GM23338 (cell line): ENCODE results near the gene ATP13A4. TPM values are rescaled to one million over a fixed set of nuclear protein-coding genes. Genes with fewer than 3 reads are reported as not detected.

Source experiments
- ATAC-seq: fragments of 200-7000 bp; cut with Tn5 transposase; 3 replicates; pipeline ENCODE4 v1.9.1; 2020
- DNase-seq: peaks from one replicate; pipeline ENCODE4 v3.0.0-alpha.2; 2015; ENCODE audit warnings: low spot score
- H2AFZ ChIP-seq: fragments of 200-600 bp; sonication (generic); 2 replicates; pipeline ENCODE4 v1.8.0; 2016; ENCODE audit warnings: antibody characterized with exemption, mild to moderate bottlenecking, moderate library complexity
- H3F3A ChIP-seq: fragments of 200-600 bp; sonication (generic); replicated peaks from 2 replicates; pipeline ENCODE4 v1.8.0; 2017; ENCODE audit warnings: antibody characterized with exemption, mixed run types, low read depth
- H3K27ac ChIP-seq: fragments of 200-600 bp; sonication (generic); 2 replicates; pipeline ENCODE4 v1.6.1; 2016; ENCODE audit warnings: low read depth
- H3K27me3 ChIP-seq: fragments of 200-600 bp; sonication (generic); 2 replicates; pipeline ENCODE4 v1.8.0; 2016; ENCODE audit warnings: mild to moderate bottlenecking, mixed run types, moderate library complexity; ENCODE audit not compliant: insufficient read depth
- H3K36me3 ChIP-seq: fragments of 200-600 bp; sonication (generic); 2 replicates; pipeline ENCODE4 v1.8.0; 2016; ENCODE audit warnings: mild to moderate bottlenecking; ENCODE audit not compliant: insufficient read depth
- H3K4me1 ChIP-seq: fragments of 200-600 bp; sonication (generic); 2 replicates; pipeline ENCODE4 v1.8.0; 2016; ENCODE audit warnings: mild to moderate bottlenecking, moderate library complexity; ENCODE audit not compliant: insufficient read depth
- H3K4me2 ChIP-seq: fragments of 200-600 bp; sonication (generic); 2 replicates; pipeline ENCODE4 v1.7.1; 2017; ENCODE audit warnings: mixed run types
- H3K4me3 ChIP-seq: fragments of 200-600 bp; sonication (generic); 2 replicates; pipeline ENCODE4 v1.6.1; 2016; ENCODE audit warnings: mixed run types
- H3K79me2 ChIP-seq: fragments of 200-600 bp; sonication (generic); replicated peaks from 2 replicates; pipeline ENCODE4 v1.8.0; 2017; ENCODE audit warnings: mild to moderate bottlenecking; ENCODE audit not compliant: insufficient read depth
- H3K9me2 ChIP-seq: fragments of 200-600 bp; sonication (generic); 2 replicates; pipeline ENCODE4 v1.8.0; 2017; ENCODE audit not compliant: insufficient read depth
- H4K20me1 ChIP-seq: fragments of 200-600 bp; sonication (generic); replicated peaks from 2 replicates; pipeline ENCODE4 v1.8.0; 2017; ENCODE audit warnings: mild to moderate bottlenecking; ENCODE audit not compliant: insufficient read depth
- H3K27ac Mint-ChIP-seq: 2 replicates; pipeline ENCODE4 v1.8.0; 2020; ENCODE audit warnings: inconsistent platforms, mild to moderate bottlenecking, moderate library complexity, mixed read lengths
- H3K27me3 Mint-ChIP-seq: 3 replicates; pipeline ENCODE4 v1.8.0; 2022; ENCODE audit warnings: low read depth, mild to moderate bottlenecking, moderate library complexity, mixed read lengths, inconsistent platforms; ENCODE audit not compliant: insufficient read depth, poor library complexity
- H3K36me3 Mint-ChIP-seq: 3 replicates; pipeline ENCODE4 v1.8.0; 2021; ENCODE audit warnings: low read depth, mild to moderate bottlenecking, inconsistent platforms, moderate library complexity, mixed read lengths
- H3K4me1 Mint-ChIP-seq: 3 replicates; pipeline ENCODE4 v1.8.0; 2020; ENCODE audit warnings: mild to moderate bottlenecking, inconsistent platforms, mixed read lengths
- H3K4me3 Mint-ChIP-seq: 3 replicates; pipeline ENCODE4 v1.8.0; 2021; ENCODE audit warnings: moderate library complexity, mild to moderate bottlenecking, inconsistent platforms, mixed read lengths
- H3K9me3 Mint-ChIP-seq: 3 replicates; pipeline ENCODE4 v1.8.0; 2020; ENCODE audit warnings: moderate library complexity, mild to moderate bottlenecking, inconsistent platforms, mixed read lengths
- EZH2 ChIP-seq: fragments of 200-600 bp; sonication (generic); IDR thresholded peaks from one replicate; pipeline ENCODE4 v1.8.0; 2017; ENCODE audit warnings: antibody characterized with exemption, mild to moderate bottlenecking, low read depth; ENCODE audit not compliant: unreplicated experiment
- EZH2phosphoT487 ChIP-seq: fragments of 200-600 bp; sonication (generic); IDR thresholded peaks from one replicate; pipeline ENCODE4 v1.8.1; 2018; ENCODE audit warnings: antibody characterized with exemption; ENCODE audit not compliant: unreplicated experiment
- JUNB ChIP-seq: IDR thresholded peaks from one replicate; pipeline ENCODE4 v1.6.1; 2016; ENCODE audit warnings: antibody characterized with exemption; ENCODE audit not compliant: unreplicated experiment
- NANOG ChIP-seq: IDR thresholded peaks from 2 replicates; pipeline ENCODE4 v1.6.1; 2016; ENCODE audit warnings: antibody characterized with exemption, borderline replicate concordance
- POLR2AphosphoS5 ChIP-seq: IDR thresholded peaks from 2 replicates; pipeline ENCODE4 v1.6.1; 2016; ENCODE audit warnings: antibody characterized with exemption, low read depth
- STAT1 ChIP-seq: IDR thresholded peaks from one replicate; pipeline ENCODE4 v1.6.1; 2016; ENCODE audit warnings: antibody characterized with exemption; ENCODE audit not compliant: unreplicated experiment
- ZNF331 ChIP-seq: fragments of 250-450 bp; sonication (Bioruptor Pico); IDR thresholded peaks from 2 replicates; pipeline ENCODE4 v1.5.0; 2020; ENCODE audit warnings: low read depth, mild to moderate bottlenecking, moderate library complexity
- polyA plus RNA-seq: library from polyadenylated mRNA; unstranded; fragments of >200 nt; fragmentation: Nextera tagmentation; extraction: Ambion mirVana; gene quantifications from 2 replicates; pipeline ENCODE4 v1.2.1, GENCODE V29; 2016
- total RNA-seq: library from RNA; depleted of rRNA; stranded (reverse); fragments of >200 nt; shearing (Covaris generic); gene quantifications from 2 replicates; pipeline ENCODE4 v1.2.3, GENCODE V29; 2014
- TF ChIP-seq, protein P1 (sequence below): fragments of 250-450 bp; sonication (Bioruptor Pico); IDR thresholded peaks from 2 replicates; pipeline ENCODE4 v1.5.0; 2020; ENCODE audit warnings: mild to moderate bottlenecking, moderate library complexity
- TF ChIP-seq, protein P2 (sequence below): IDR thresholded peaks from one replicate; pipeline ENCODE4 v1.6.1; 2018; ENCODE audit warnings: antibody characterized with exemption; ENCODE audit not compliant: unreplicated experiment
- TF ChIP-seq, protein P3 (sequence below), 2 experiments: fragments of 200-600 bp in 1 of 2; sonication (generic) in 1 of 2; conservative IDR thresholded peaks; 2 replicates each; pipeline versions ENCODE4 v1.5.1 to v1.6.1; 2016 to 2017; ENCODE audit warnings: antibody characterized with exemption in 2 of 2, low read depth in 2 of 2, mild to moderate bottlenecking in 2 of 2, moderate library complexity in 1 of 2

Gene ATP13A4
- total and polyA plus RNA-seq, 2 experiments from 2014 or later = not detected

DNA sequence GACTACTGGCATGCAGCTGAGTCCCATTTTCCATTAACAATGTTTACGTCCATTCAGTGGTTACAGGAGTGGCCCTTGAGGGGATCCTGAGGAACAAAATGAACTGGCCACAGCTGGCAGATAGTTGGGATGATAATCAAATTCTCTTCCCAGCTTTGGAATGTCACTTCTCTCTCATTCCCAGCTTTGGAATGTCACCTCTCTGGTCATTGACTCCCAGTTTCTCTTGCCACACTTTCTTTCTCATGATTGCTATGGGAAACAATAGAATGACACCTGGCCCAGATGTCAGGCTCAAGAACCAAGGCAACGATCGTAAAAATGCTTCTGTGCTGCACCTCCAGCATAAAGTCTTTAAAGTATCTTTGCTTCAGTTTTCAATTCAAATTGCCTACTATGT, 34.0 kb downstream of the ATP13A4 start (continued):
- TF ChIP-seq, protein P1, sequence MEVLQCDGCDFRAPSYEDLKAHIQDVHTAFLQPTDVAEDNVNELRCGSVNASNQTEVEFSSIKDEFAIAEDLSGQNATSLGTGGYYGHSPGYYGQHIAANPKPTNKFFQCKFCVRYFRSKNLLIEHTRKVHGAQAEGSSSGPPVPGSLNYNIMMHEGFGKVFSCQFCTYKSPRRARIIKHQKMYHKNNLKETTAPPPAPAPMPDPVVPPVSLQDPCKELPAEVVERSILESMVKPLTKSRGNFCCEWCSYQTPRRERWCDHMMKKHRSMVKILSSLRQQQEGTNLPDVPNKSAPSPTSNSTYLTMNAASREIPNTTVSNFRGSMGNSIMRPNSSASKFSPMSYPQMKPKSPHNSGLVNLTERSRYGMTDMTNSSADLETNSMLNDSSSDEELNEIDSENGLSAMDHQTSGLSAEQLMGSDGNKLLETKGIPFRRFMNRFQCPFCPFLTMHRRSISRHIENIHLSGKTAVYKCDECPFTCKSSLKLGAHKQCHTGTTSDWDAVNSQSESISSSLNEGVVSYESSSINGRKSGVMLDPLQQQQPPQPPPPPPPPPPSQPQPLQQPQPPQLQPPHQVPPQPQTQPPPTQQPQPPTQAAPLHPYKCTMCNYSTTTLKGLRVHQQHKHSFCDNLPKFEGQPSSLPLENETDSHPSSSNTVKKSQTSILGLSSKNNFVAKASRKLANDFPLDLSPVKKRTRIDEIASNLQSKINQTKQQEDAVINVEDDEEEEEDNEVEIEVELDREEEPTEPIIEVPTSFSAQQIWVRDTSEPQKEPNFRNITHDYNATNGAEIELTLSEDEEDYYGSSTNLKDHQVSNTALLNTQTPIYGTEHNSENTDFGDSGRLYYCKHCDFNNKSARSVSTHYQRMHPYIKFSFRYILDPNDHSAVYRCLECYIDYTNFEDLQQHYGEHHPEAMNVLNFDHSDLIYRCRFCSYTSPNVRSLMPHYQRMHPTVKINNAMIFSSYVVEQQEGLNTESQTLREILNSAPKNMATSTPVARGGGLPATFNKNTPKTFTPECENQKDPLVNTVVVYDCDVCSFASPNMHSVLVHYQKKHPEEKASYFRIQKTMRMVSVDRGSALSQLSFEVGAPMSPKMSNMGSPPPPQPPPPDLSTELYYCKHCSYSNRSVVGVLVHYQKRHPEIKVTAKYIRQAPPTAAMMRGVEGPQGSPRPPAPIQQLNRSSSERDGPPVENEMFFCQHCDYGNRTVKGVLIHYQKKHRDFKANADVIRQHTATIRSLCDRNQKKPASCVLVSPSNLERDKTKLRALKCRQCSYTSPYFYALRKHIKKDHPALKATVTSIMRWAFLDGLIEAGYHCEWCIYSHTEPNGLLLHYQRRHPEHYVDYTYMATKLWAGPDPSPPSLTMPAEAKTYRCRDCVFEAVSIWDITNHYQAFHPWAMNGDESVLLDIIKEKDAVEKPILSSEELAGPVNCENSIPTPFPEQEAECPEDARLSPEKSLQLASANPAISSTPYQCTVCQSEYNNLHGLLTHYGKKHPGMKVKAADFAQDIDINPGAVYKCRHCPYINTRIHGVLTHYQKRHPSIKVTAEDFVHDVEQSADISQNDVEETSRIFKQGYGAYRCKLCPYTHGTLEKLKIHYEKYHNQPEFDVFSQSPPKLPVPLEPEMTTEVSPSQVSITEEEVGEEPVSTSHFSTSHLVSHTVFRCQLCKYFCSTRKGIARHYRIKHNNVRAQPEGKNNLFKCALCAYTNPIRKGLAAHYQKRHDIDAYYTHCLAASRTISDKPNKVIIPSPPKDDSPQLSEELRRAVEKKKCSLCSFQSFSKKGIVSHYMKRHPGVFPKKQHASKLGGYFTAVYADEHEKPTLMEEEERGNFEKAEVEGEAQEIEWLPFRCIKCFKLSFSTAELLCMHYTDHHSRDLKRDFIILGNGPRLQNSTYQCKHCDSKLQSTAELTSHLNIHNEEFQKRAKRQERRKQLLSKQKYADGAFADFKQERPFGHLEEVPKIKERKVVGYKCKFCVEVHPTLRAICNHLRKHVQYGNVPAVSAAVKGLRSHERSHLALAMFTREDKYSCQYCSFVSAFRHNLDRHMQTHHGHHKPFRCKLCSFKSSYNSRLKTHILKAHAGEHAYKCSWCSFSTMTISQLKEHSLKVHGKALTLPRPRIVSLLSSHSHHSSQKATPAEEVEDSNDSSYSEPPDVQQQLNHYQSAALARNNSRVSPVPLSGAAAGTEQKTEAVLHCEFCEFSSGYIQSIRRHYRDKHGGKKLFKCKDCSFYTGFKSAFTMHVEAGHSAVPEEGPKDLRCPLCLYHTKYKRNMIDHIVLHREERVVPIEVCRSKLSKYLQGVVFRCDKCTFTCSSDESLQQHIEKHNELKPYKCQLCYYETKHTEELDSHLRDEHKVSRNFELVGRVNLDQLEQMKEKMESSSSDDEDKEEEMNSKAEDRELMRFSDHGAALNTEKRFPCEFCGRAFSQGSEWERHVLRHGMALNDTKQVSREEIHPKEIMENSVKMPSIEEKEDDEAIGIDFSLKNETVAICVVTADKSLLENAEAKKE (CRISPR knock-in tag) = no peak
- TF ChIP-seq, protein P2, sequence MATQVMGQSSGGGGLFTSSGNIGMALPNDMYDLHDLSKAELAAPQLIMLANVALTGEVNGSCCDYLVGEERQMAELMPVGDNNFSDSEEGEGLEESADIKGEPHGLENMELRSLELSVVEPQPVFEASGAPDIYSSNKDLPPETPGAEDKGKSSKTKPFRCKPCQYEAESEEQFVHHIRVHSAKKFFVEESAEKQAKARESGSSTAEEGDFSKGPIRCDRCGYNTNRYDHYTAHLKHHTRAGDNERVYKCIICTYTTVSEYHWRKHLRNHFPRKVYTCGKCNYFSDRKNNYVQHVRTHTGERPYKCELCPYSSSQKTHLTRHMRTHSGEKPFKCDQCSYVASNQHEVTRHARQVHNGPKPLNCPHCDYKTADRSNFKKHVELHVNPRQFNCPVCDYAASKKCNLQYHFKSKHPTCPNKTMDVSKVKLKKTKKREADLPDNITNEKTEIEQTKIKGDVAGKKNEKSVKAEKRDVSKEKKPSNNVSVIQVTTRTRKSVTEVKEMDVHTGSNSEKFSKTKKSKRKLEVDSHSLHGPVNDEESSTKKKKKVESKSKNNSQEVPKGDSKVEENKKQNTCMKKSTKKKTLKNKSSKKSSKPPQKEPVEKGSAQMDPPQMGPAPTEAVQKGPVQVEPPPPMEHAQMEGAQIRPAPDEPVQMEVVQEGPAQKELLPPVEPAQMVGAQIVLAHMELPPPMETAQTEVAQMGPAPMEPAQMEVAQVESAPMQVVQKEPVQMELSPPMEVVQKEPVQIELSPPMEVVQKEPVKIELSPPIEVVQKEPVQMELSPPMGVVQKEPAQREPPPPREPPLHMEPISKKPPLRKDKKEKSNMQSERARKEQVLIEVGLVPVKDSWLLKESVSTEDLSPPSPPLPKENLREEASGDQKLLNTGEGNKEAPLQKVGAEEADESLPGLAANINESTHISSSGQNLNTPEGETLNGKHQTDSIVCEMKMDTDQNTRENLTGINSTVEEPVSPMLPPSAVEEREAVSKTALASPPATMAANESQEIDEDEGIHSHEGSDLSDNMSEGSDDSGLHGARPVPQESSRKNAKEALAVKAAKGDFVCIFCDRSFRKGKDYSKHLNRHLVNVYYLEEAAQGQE = no peak
- TF ChIP-seq ZNF331 (CRISPR knock-in tag) = no peak
- TF ChIP-seq EZH2 = no peak
- no peak for TF ChIP-seq POLR2AphosphoS5

DNA sequence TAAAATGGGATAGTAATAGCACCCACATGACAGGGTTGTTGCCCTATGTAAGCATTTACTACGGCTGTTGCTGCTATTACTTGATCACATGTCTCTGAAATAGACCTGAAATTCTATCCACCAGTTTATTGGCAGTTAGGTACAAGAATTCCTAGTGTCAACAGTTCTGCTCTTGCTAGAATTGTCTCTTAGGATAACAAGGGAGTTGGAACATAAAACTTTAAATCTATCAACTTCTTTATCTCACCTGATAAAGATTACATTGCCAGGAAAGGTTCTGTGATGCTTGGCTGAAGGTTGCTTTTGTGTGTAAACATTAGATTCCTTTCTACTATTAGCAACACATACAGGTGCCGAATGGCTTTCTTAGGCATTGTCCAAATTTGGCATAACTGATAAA, 38.7 kb downstream of the ATP13A4 start:
- Mint-ChIP-seq H3K36me3 (no peaks in the 10 kb centered on the region), H3K4me1 (peaks cover 2% of the 10 kb centered on the region; the same call in 1 of the 3 replicates), H3K27me3 (peaks cover 2% of the 10 kb centered on the region), H3K4me3 (no peak overlapping the region), H3K27ac (no peak overlapping the region), H3K9me3 (no peaks in the 10 kb centered on the region)
- no peak overlapping the region for H2AFZ ChIP-seq
- H3K27me3 ChIP-seq = no peaks in the 10 kb centered on the region
- no peak overlapping the region for H3K4me3 ChIP-seq
- no peak overlapping the region for H3K4me2 ChIP-seq
- no peaks in the 10 kb centered on the region for H3K4me1 ChIP-seq
- 0 out of 2 replicates have a peak, but pooled peaks cover 10% of the 10 kb centered on the region for H3K9me2 ChIP-seq
- no peaks in the 10 kb centered on the region for H3K36me3 ChIP-seq
- H3K27ac ChIP-seq = no peak overlapping the region
- no peaks in the 10 kb centered on the region for H4K20me1 ChIP-seq
- H3F3A ChIP-seq = no peaks in the 10 kb centered on the region
- ATAC-seq = no peak
- H3K79me2 ChIP-seq = no peaks in the 10 kb centered on the region
- no peak for DNase-seq
- TF ChIP-seq ZNF331 (CRISPR knock-in tag) = no peak
- TF ChIP-seq NANOG = no peak
- TF ChIP-seq, protein P2 = no peak
- no peak for TF ChIP-seq POLR2AphosphoS5
- no peak for TF ChIP-seq JUNB
- no peak for TF ChIP-seq STAT1
- TF ChIP-seq, protein P3, sequence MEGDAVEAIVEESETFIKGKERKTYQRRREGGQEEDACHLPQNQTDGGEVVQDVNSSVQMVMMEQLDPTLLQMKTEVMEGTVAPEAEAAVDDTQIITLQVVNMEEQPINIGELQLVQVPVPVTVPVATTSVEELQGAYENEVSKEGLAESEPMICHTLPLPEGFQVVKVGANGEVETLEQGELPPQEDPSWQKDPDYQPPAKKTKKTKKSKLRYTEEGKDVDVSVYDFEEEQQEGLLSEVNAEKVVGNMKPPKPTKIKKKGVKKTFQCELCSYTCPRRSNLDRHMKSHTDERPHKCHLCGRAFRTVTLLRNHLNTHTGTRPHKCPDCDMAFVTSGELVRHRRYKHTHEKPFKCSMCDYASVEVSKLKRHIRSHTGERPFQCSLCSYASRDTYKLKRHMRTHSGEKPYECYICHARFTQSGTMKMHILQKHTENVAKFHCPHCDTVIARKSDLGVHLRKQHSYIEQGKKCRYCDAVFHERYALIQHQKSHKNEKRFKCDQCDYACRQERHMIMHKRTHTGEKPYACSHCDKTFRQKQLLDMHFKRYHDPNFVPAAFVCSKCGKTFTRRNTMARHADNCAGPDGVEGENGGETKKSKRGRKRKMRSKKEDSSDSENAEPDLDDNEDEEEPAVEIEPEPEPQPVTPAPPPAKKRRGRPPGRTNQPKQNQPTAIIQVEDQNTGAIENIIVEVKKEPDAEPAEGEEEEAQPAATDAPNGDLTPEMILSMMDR (conservative IDR thresholded peaks at IDR 0.05; ENCODE audit: low read depth in 2 of 2) = no peak
- no peak for TF ChIP-seq EZH2phosphoT487
